Measurements from ENCODE around the gene PDS5B. TPM values are rescaled to one million over a fixed set of nuclear protein-coding genes. Genes with fewer than 3 reads are reported as not detected.

The PDS5B gene
- total RNA-seq, 1 experiment from 2014 or later: 95.5 TPM

DNA sequence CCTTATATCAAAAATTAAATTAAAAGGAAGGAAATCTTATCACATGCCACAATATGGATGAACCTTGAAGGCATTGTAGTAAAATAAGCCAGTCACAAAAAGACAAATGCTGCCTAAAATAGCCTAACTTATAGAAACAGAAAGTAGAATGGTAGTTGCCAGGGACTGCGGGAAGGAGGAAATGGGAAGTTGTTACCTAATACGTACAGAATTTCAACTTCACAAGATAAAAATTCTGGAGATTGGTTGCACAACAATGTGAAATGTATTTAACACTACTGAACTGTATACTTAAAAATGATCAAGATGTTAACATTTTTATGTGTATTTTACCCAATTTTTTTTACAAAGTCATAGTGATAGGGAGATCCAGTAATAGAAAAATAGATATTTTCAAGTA, 37.4 kb upstream of the PDS5B start:
- CTCF ChIA-PET: no interaction called here
- POLR2A ChIA-PET (ENCODE audit: low non-redundant PET): no interaction called here
- H3K27me3 ChIP-seq (replicated peaks; ENCODE audit: insufficient read depth, low read depth, low read length, poor library complexity): no peaks in the 10 kb centered on the region
- H3K9me3 ChIP-seq (ENCODE audit: low read depth, low read length, poor library complexity, severe bottlenecking): no peaks in the 10 kb centered on the region
- no peak overlapping the region for H3K27ac ChIP-seq (ENCODE audit: low read depth, low read length, poor library complexity, severe bottlenecking)
- TF ChIP-seq, protein P1, sequence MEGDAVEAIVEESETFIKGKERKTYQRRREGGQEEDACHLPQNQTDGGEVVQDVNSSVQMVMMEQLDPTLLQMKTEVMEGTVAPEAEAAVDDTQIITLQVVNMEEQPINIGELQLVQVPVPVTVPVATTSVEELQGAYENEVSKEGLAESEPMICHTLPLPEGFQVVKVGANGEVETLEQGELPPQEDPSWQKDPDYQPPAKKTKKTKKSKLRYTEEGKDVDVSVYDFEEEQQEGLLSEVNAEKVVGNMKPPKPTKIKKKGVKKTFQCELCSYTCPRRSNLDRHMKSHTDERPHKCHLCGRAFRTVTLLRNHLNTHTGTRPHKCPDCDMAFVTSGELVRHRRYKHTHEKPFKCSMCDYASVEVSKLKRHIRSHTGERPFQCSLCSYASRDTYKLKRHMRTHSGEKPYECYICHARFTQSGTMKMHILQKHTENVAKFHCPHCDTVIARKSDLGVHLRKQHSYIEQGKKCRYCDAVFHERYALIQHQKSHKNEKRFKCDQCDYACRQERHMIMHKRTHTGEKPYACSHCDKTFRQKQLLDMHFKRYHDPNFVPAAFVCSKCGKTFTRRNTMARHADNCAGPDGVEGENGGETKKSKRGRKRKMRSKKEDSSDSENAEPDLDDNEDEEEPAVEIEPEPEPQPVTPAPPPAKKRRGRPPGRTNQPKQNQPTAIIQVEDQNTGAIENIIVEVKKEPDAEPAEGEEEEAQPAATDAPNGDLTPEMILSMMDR (conservative IDR thresholded peaks at IDR 0.05; ENCODE audit: low read depth, low read length): no peak
- TF ChIP-seq EZH2 (IDR thresholded peaks at IDR 0.05; ENCODE audit: borderline replicate concordance, low read depth, low read length, poor library complexity, severe bottlenecking): no peak
- no peaks in the 10 kb centered on the region for H3K4me1 ChIP-seq (ENCODE audit: insufficient read depth, low read length, poor library complexity, severe bottlenecking)
- no peaks in the 10 kb centered on the region for H3K36me3 ChIP-seq (ENCODE audit: insufficient read depth, low read length, poor library complexity, severe bottlenecking)
- H3K4me3 ChIP-seq (ENCODE audit: low read depth, low read length, poor library complexity, severe bottlenecking): no peak overlapping the region
- BruUV-seq (replicated peaks): no TSS peak
- intact Hi-C loops (cut with micrococcal nuclease; ENCODE audit: unreplicated experiment): no loop called here
- no peak for DNase-seq (ENCODE audit: low spot score)

DNA sequence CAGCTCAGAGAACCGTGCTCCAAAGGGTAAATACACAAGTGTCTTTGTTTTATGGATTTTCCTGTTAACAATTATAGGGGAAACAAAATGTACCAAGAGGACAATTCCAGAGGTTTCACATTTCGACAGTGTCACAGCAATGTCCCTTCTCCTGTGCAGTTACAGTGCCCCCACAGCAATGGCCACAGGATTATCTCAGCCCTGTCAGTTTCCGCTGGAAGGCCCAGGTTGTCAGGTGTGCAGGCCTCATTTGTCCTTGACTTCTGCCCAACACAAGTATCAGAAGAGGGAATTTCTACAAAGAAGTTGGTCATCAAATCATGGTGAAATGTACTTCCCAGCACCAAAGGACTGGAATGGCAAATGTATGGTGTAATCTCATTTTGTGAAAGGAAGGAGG, 36.5 kb upstream of the PDS5B start:
- H3K36me3 ChIP-seq (ENCODE audit: insufficient read depth, low read length, poor library complexity, severe bottlenecking): no peaks in the 10 kb centered on the region
- H3K27ac ChIP-seq (ENCODE audit: low read depth, low read length, poor library complexity, severe bottlenecking): no peak overlapping the region
- ChIA-PET POLR2A (ENCODE audit: low non-redundant PET) (no interaction called here), CTCF (no interaction called here)
- TF ChIP-seq, protein P1 (conservative IDR thresholded peaks at IDR 0.05; ENCODE audit: low read depth, low read length): no peak
- no peak for TF ChIP-seq EZH2 (IDR thresholded peaks at IDR 0.05; ENCODE audit: borderline replicate concordance, low read depth, low read length, poor library complexity, severe bottlenecking)
- DNase-seq (ENCODE audit: low spot score): no peak
- no peaks in the 10 kb centered on the region for H3K27me3 ChIP-seq (replicated peaks; ENCODE audit: insufficient read depth, low read depth, low read length, poor library complexity)
- intact Hi-C loops (cut with micrococcal nuclease; ENCODE audit: unreplicated experiment): no loop called here
- H3K4me1 ChIP-seq (ENCODE audit: insufficient read depth, low read length, poor library complexity, severe bottlenecking): no peaks in the 10 kb centered on the region
- BruUV-seq (replicated peaks): no TSS peak
- no peak overlapping the region for H3K4me3 ChIP-seq (ENCODE audit: low read depth, low read length, poor library complexity, severe bottlenecking)
- H3K9me3 ChIP-seq (ENCODE audit: low read depth, low read length, poor library complexity, severe bottlenecking): no peaks in the 10 kb centered on the region

DNA sequence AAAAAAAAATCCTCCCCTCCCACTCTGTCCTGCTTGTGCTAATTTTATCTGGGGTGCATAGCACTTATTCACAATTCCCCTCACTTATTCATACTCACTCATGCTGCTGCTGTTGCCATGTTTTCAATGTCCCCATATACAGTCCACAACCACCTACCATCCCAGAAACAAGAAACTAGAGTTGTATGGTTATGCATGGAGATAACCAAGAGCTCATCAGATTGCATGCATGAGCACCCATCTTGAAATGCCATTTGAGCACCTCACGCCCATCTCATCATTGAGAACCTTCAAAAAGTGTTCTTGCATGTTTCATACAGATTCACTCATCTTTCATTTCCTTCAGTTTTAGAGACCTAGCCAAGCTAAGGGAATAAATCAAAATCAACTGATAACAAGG, 32.5 kb upstream of the PDS5B start:
- Histone ChIP-seq H3K36me3 (ENCODE audit: insufficient read depth, low read length, poor library complexity, severe bottlenecking) (no peaks in the 10 kb centered on the region), H3K4me1 (ENCODE audit: insufficient read depth, low read length, poor library complexity, severe bottlenecking) (no peaks in the 10 kb centered on the region), H3K9me3 (ENCODE audit: low read depth, low read length, poor library complexity, severe bottlenecking) (no peaks in the 10 kb centered on the region), H3K27me3 (replicated peaks; ENCODE audit: insufficient read depth, low read depth, low read length, poor library complexity) (no peaks in the 10 kb centered on the region), H3K27ac (ENCODE audit: low read depth, low read length, poor library complexity, severe bottlenecking) (no peak overlapping the region), H3K4me3 (ENCODE audit: low read depth, low read length, poor library complexity, severe bottlenecking) (no peak overlapping the region)
- CTCF ChIA-PET: no interaction called here
- no peak for DNase-seq (ENCODE audit: low spot score)
- POLR2A ChIA-PET (ENCODE audit: low non-redundant PET): no interaction called here
- TF ChIP-seq, protein P1 (conservative IDR thresholded peaks at IDR 0.05; ENCODE audit: low read depth, low read length): no peak
- no peak for TF ChIP-seq EZH2 (IDR thresholded peaks at IDR 0.05; ENCODE audit: borderline replicate concordance, low read depth, low read length, poor library complexity, severe bottlenecking)
- intact Hi-C loops (cut with micrococcal nuclease; ENCODE audit: unreplicated experiment): no loop called here
- no TSS peak for BruUV-seq (replicated peaks)
